ENCODE results near the gene FAF1. TPM values are rescaled to one million over a fixed set of nuclear protein-coding genes. Genes with fewer than 3 reads are reported as not detected.

The FAF1 gene
- polyA plus RNA-seq, 1 donor: 72.3 TPM

DNA sequence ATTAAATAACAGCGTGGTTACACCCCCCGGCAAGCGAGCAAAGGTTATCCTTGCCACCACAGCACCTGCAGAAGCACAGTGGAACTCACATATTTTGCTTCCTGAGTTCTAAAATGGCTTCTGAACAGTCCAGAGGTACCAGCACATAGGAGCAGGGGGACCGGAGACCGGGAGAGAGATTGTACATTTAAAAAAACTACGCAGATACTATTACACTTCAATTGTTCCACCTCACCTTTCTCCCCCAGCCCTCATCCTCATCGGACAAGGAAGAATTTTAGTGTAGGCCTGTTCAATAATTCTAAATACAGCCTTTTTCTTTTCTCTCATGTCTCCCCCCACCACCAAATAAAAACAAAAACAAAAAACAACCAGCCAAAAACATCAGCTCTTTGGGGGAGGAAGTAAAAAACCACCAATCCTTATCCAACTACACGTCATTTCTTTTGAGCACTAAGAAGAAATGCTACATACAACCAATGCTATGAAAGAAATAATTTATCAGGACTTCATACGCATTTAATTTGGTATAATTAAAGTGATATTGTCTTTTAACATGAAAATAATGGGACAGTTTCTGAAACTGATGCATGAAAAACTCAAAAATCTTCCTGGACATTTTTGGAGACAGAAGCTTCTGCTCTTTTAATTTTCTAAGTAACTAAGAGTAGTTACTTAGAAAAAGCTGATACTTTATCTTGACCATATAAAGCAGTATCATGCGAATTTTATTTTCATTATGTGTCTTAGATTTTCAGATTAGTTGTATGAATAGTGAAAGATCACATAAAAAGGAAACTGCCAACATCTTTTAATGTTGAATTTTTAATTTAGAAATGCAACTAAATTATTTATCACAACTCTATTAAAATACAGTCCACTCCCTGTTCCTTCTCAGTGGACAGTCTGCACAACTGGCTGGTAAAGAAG is 19.1 kb upstream of the FAF1 start:
- DNase-seq: no peak

DNA sequence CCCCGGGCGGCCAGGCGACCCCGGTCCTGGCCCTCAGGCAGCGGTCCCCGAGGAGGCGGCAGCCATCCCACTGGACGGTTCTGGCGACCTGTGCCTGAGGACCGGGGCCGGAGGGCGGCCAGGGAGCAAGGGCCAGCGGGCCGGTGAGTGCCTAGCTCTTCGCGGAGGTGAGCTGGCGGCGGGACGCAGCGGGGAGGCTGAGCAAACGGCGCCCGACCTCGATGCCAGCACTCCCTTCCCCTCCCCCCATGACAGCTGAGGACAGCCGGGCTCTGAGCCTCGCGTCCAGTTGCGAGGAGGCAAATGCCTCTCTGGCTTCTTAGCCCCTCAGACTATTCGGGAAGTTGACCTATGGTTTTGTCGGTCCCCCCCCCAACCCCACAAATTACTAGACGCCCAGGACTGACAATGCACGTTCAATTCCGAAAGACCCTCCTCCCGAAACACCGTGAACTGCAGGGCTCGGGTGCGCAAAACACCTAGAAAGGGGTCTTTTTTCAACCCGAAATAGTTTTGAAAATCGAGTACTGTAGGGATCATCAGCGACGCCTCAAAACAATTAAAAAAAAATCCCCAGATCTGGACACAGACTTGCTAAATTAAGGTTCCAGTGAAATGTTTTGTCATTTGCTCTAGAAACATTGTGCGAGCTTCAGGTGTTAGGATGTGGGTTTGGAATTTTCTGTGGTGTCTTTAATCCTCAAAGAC is 18.2 kb upstream of the FAF1 start:
- no peak for DNase-seq

DNA sequence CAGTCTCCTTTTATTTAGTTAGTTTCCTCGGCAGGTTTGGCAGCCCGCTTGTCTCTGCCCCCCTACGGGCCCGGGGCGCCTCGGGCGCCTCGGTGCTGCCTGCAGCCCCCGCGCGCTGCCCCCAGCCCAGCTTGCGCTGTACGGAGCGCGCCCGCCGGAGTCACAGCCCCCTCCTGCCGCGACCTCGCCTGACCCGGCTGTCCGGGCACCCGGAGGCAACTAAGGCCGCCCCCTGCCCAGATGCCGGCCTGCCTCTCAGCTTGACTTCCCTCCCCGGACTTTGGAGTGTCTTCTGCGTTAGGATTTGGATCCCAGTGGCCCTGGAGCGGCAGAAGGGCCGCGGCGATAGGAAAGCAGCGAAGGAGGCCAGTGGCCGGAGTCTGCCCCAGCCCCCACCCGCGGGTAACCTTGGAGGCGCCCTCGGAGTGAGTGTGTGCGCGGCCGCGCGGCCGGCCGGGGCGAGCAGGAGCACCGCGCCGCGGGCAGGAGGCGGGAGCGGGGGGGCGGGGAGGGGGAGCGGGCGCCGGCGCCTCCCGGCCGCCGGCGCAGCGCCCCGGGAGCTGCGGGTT is 17.6 kb upstream of the FAF1 start:
- no peak for DNase-seq

DNA sequence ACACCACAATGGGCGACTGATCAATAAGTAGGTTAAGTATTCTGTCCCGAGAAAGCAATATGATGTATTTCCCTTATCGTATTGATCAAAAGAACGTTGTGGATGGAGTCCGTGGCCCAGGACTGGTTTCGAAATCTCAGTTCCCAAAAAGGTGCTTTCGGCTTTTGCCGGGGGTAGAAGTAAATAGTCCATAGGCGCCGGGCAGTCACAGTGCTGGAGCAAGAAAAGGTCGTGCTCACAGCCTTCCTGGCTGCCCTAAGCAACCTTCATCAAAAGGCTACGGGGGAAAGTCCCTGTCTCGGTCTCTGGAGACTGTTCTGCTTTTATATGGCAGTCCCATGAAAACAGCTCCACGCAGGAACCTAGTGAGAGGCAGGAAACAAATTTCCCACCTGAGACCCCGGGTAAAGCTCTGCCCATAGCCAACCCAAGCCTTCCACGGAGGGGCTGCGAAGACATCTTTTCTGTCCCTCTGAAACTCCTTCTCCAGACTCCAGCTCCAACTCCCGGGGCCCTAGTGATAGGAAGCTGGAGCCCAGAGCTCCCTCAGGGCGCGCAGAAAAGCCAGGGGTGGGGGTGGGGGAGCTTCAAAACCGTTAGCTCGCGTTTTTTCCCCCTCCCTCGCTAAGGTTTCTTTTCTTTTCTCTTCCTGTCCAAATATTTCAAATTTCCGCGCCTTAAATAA is 17.0 kb upstream of the FAF1 start:
- no peak for DNase-seq

DNA sequence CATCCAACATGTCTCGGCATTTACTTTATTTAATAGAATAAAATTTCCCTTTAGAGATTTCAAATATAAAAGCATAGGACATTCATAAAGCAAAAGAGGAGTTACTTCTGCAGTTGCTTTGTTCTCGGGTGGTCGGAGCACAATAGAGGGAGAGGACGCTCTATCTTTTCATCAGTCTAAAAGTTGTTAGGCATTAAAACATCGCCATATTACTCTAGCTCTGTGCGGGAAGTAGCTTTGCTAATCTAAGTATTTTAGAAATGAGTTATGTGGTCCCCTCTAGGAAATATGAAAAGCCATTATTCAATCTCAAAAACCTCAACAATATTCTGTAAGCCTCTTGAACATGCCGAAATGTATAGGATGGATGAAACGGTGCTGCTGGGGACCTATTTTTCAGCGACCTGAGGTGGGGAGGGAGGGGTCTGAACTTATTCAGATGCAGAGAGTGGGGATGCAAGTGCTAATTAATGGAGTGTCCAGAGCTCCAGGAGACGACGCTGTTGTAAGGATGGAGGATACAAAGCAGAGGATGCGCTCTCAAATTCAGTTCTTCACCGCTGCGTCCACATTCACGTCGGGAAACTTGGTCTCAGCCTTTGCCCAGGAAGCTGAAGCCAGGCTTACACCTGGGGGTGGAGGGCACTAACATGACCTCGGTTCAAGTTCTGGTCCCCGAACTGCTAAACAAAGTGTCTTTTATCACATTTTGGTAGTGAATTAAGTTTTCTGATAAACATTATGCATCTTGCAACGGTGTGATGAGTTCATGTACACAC is 16.2 kb upstream of the FAF1 start:
- no peak for DNase-seq

DNA sequence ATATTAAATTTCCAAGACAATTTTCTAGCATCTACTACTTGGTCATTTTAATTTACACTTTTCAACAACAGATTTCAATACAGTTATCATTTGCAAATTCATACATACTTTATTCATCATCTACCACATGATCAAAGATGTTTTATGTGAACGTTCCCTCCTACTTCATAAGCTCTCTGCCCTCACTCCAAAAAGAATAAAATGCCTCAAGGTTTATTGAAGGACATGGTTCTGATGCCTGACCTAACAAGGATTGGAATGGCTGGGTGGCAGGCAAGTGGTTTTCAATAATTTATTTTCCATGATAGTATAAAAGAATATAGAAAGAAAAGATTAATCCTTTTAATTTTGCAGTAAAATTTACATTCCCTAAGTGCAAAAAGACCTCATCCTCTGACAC is 15.4 kb upstream of the FAF1 start:
- DNase-seq: no peak

DNA sequence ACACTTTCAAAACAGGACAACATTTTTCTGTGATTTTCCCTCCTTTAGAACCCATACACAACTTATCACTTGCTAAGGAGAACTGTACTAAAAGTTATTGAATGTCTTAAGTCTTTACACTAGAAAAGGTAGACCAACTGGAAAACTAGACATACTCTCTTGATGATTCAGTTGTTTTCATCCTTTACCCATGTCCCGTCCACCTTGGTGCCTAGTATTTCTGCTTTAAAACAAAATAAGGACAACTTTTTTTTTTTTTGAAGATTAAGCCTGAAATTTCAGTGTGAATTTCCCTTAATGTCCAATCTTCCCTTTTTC is 14.5 kb upstream of the FAF1 start:
- DNase-seq: no peak

DNA sequence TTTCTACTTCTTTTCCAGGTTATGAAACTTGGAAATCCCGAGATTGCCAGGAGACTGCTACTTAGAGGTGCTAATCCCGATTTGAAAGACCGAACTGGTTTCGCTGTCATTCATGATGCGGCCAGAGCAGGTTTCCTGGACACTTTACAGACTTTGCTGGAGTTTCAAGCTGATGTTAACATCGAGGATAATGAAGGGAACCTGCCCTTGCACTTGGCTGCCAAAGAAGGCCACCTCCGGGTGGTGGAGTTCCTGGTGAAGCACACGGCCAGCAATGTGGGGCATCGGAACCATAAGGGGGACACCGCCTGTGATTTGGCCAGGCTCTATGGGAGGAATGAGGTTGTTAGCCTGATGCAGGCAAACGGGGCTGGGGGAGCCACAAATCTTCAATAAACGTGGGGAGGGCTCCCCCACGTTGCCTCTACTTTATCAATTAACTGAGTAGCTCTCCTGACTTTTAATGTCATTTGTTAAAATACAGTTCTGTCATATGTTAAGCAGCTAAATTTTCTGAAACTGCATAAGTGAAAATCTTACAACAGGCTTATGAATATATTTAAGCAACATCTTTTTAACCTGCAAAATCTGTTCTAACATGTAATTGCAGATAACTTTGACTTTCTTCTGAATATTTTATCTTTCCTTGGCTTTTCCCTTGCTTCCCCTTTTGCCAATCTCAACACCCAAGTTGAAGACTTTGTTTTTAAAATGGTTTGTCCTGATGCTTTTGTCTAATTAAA is 14.0 kb upstream of the FAF1 start:
- no peak for DNase-seq

DNA sequence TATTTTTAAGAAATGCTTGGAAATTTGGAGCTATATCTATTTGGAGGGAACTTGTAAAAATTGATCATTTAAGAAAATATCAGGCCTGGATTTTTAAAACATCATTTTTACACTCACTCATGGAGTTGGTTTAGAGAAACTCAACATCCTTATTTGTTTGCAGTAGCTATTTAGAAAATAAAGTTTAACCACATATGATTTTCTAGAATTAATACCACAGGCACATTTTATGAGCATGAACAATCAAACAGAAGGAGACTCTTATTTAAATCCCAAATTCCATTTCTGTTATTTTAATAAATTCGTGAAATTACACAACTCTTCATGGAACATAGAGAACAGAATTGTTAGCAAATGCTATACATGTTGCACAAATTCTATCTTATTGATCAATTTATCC is 13.2 kb upstream of the FAF1 start:
- DNase-seq: no peak

DNA sequence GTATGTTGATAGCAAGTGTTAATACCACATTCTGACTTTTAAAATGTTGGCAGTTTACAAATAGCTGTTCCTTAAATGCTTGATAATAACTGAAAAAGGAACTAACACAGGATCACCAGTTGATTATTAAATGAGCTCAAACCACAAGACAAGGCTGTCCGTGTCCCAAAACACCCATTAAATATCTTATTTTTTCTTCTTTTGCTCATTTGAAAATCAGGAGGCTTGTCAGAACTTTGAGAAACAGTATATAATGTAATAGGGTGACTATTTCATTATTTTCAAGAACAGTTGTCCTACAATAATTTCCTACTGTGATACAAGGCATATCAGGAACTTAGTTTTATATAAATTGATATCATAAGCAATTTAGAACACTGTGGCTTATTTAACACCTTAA is 12.7 kb upstream of the FAF1 start:
- no peak for DNase-seq

DNA sequence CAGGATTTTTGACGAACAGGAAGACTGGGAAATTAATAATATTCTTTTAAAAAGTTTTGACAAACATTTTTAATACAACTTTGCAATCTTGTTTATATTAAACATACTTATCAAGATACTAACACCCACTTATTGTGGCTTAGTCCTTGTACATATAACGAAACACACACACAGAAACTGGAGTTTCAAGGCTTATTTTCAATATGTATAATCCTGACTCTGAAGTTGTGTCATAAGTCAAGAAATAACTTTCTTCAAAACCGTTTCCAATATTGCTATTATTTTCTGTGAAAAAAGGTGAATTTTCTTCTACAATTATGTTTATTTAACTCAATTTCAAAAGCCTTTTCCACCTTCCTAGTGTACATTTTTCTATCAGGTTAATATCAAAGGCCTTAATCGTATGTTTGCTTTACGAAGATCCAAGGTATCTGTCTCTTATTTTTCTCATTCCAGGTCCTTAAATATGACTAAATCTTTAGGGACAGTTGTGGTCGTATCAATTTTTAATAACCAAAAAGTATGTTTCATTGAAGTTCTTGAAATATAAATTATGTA is 11.8 kb upstream of the FAF1 start:
- DNase-seq: no peak

DNA sequence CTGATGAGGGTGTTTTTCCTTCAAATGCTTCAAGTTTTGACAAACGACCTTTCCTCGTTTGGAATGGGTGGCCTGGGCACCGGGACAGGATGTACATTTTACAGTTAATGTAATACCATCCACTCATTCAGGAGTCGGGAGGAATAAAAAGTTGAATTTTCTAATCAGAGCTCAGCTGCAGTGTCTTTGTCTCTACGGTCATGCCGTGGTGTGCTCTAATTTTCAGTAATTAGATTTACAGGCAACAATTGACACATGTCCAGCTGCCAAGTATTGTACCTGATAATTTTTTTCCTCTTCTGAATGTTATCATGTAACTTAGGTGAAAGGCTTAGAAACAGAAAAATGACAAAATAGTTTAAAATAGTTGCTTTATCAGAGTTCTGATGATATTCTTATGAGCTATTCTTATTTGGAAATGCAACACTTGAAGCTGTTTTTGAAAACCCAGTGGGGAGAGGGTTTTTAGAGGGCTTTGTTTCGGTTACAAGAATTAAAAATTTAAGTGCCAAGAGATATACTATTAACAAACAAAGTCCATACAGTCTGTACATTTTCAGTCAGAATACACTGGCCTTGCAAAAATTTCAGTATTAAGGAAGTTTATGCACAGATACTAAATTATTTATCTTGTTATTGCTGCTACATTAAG is 11.0 kb upstream of the FAF1 start:
- DNase-seq: no peak

DNA sequence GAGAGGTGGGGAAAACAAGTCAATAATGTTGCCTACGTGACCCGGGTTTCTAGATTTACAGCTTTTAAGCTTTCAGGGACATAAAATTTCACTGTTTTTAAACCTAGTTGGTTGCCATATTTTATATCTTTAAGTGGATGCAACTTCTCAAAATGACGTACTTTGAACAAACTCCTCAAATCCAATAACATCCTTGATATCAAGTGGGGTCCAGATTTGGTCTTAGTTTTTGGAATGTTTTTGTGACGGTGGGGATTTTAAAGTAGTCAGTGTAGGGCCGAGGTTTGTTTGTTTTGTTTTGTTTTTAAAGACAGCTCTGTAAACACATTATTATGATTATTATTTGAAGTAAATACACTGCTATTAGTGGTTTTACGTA is 10.4 kb upstream of the FAF1 start:
- DNase-seq: no peak

DNA sequence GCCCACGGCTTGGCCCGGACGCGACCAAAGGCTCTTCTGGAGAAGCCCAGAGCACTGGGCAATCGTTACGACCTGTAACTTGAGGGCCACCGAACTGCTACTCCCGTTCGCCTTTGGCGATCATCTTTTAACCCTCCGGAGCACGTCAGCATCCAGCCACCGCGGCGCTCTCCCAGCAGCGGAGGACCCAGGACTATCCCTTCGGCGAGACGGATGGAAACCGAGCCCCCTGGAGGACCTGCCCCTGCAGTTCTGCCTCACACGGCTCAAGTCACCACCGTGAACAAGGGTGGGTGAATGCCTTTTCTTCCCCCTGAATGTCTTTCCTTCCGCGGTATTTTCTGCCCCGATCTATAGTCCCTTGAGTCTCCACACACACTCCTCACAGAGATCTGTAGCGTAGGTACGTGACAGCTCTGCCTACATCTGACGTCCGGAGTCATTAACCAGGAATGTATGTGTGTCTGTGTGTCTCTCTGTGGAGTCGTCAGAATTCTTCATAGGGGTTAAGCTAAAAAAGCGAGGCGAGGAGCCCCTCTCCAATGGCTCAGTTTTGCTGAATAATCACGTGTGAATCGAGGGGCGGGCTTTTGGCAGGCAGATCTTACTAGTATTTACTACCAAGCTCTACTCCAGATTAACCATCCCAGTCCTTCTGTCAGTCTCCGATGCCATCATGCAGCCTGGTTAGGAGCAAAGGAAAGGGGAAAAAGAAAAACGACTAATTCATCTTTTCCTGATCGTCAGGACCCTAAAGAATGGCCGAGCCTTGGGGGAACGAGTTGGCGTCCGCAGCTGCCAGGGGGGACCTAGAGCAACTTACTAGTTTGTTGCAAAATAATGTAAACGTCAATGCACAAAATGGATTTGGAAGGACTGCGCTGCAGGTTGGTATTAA is 9.8 kb upstream of the FAF1 start, which contains the start of gene CDKN2C:
CDKN2C (plus strand) TSS at position 635 of the 898 bp plus-strand sequence; CDS start at position 759, 124 bp downstream.
- DNase-seq: no peak

DNA sequence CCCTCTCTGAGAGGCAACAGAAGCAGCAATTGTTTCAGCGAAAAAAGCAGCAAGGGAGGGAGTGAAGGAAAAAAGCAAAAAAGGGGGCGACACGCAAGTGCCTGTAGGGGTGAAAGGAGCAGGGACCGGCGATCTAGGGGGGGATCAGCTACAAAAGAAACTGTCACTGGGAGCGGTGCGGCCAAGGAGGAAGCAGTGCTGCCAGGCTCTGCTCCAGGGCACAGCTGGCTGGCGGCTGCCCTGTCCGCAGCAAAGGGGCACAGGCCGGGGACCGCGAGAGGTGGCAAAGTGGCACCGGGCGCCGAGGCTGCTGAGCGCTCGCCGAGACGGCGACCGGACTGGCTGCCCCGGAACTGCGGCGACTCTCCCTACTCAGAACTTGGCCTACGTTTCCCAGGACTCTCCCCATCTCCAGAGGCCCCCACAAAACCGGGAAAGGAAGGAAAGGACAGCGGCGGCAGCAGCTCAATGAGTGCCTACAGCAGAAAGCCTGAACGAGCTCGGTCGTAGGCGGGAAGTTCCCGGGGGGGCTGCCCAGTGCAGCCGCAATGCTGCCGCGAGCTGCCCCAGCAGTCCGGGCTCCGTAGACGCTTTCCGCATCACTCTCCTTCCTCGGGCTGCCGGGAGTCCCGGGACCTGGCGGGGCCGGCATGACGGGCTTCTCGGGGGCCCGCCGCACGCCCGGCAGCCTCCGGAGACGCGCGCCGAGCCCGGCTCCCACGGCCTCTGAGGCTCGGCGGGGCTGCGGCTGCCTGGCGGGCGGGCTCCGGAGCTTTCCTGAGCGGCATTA is 8.9 kb upstream of the FAF1 start:
- no peak for DNase-seq

DNA sequence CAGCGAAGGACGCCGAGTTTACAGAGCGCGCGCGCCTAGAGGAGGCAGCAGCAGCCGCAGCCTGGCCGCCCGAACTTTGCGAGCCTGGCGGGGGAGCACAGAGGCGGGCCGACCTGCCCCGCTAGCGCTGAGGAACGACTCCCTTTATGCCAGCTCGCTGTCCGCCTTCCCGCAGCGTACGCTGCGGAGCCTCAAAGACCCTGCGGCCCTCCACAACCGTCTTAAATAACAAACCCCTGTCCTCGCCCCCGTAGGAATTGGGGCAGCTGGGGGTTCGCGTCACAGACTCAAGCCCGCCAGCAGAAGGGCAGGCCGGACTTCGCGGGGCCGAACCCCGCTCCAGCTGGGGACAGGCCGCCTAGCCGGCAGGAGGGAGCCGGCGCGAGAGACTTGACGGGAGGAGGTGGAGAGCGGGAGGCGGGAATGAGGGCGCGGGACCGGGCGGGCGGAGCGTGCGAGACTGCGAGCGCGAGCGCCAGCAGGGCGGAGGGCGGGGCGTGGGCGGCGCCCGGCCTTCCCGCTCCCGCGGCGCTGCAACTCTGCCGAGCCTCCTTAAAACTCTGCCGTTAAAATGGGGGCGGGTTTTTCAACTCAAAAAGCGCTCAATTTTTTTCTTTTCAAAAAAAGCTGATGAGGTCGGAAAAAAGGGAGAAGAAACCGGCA is 8.2 kb upstream of the FAF1 start:
- DNase-seq: peak; percentile 81

DNA sequence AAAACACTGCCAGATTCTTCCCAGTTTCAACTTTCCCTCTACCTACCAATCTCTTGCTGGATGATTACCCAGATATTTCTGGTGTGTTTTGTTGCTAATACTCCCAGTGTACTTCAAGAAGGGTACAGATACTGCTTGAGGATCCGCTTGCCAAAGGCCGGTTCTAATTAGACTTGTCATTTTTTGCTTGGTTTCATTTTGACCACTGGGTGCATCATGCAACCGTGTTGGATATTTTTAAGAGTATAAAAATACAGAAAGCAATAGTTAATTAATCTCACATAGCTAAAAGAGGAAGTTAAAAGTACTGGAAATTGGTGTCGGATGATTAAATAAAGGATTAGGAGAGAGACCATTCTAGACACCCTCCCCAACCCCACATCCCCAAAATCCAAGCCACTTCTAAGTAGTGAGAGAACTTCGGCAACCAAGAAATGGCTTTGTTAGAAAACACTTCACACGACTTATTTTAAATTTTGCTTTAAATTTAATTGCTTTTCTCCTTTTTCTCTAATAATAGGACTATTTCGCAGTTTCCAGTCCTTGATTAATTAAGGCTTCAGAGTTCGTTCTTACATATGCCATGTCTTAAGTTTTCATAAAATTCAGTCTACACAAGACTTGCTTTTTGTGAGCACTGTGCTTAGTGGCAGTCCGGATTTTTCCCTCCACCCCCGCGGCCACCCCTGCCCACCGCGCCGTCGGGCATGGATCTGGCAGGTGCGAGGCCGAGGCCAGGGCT is 7.5 kb upstream of the FAF1 start:
- DNase-seq: no peak

All from left kidney (tissue), 2 donors.